Liver (tissue), 9 donors: ENCODE measurements around the gene RBM45. TPM values are rescaled to one million over a fixed set of nuclear protein-coding genes. Genes with fewer than 3 reads are reported as not detected.
A peak's percentile ranks its signal among the peaks of the same experiment; 100 is the strongest.

Source experiments
- DNase-seq: peaks from one replicate; pipeline ENCODE4 v3.0.0-alpha.2; 2017; ENCODE audit warnings: low spot score
- H3K27ac ChIP-seq, 2 donors: one replicate each; pipeline ENCODE4 v1.7.0; 2013; ENCODE audit warnings: inconsistent platforms in 2 of 2, low read length in 2 of 2, control low read depth in 1 of 2, low read depth in 1 of 2, mild to moderate bottlenecking in 1 of 2
- H3K27me3 ChIP-seq, 4 donors: one replicate each; pipeline versions ENCODE4 v1.6.1 to v1.7.0; 2013; ENCODE audit warnings: low read length in 3 of 4, inconsistent platforms in 1 of 4, mild to moderate bottlenecking in 1 of 4, moderate library complexity in 1 of 4; ENCODE audit not compliant: control insufficient read depth in 4 of 4, insufficient read depth in 4 of 4
- H3K36me3 ChIP-seq, 4 donors: one replicate each; pipeline versions ENCODE4 v1.6.1 to v1.7.0; 2013; ENCODE audit warnings: low read length in 3 of 4, mild to moderate bottlenecking in 3 of 4, low read depth in 1 of 4, moderate library complexity in 1 of 4; ENCODE audit not compliant: control insufficient read depth in 4 of 4, insufficient read depth in 3 of 4
- H3K4me1 ChIP-seq, 4 donors: one replicate each; pipeline versions ENCODE4 v1.6.1 to v1.7.0; 2013; ENCODE audit warnings: low read length in 3 of 4, mild to moderate bottlenecking in 3 of 4, moderate library complexity in 1 of 4; ENCODE audit not compliant: control insufficient read depth in 4 of 4, insufficient read depth in 4 of 4
- H3K4me3 ChIP-seq, 3 donors: one replicate each; pipeline versions ENCODE4 v1.6.1 to v1.7.0; 2013; ENCODE audit warnings: low read length in 3 of 3, control low read depth in 1 of 3, low read depth in 1 of 3, mild to moderate bottlenecking in 1 of 3
- H3K9ac ChIP-seq, 2 donors: one replicate each; pipeline ENCODE4 v1.7.0; 2013; ENCODE audit warnings: low read length in 2 of 2, mild to moderate bottlenecking in 2 of 2, moderate library complexity in 2 of 2, control low read depth in 1 of 2, low read depth in 1 of 2
- H3K9me3 ChIP-seq, 4 donors: one replicate each; pipeline versions ENCODE4 v1.6.1 to v1.7.0; 2013; ENCODE audit warnings: low read length in 3 of 4; ENCODE audit not compliant: control insufficient read depth in 4 of 4
- EGR1 ChIP-seq, 2 donors: IDR thresholded peaks; 2 replicates each; pipeline ENCODE4 v1.6.1; 2016 to 2018; ENCODE audit warnings: antibody characterized with exemption in 2 of 2, low read depth in 2 of 2
- FOXA1 ChIP-seq: IDR thresholded peaks from 2 replicates; pipeline ENCODE4 v1.6.1; 2016; ENCODE audit warnings: antibody characterized with exemption
- FOXA2 ChIP-seq: IDR thresholded peaks from 2 replicates; pipeline ENCODE4 v1.6.1; 2016; ENCODE audit warnings: antibody characterized with exemption
- GABPA ChIP-seq, 2 donors: IDR thresholded peaks in 1 of 2; conservative IDR thresholded peaks in 1 of 2; 2 replicates each; pipeline ENCODE4 v1.6.1; 2016; ENCODE audit warnings: antibody characterized with exemption in 2 of 2, mild to moderate bottlenecking in 1 of 2, moderate library complexity in 1 of 2
- HNF4A ChIP-seq, 2 donors: conservative IDR thresholded peaks; 2 replicates each; pipeline ENCODE4 v1.6.1; 2016; ENCODE audit warnings: antibody characterized with exemption in 2 of 2, mild to moderate bottlenecking in 2 of 2
- HNF4G ChIP-seq: IDR thresholded peaks from 2 replicates; pipeline ENCODE4 v1.6.1; 2016; ENCODE audit warnings: antibody characterized with exemption
- JUND ChIP-seq, 2 donors: IDR thresholded peaks; 2 replicates each; pipeline ENCODE4 v1.6.1; 2016; ENCODE audit warnings: antibody characterized with exemption in 2 of 2
- NR2F2 ChIP-seq: IDR thresholded peaks from 2 replicates; pipeline ENCODE4 v1.6.1; 2016; ENCODE audit warnings: antibody characterized with exemption
- RAD21 ChIP-seq, 2 donors: IDR thresholded peaks; 2 replicates each; pipeline ENCODE4 v1.6.1; 2016; ENCODE audit warnings: antibody characterized with exemption in 2 of 2, mild to moderate bottlenecking in 2 of 2
- RXRA ChIP-seq, 2 donors: IDR thresholded peaks; 2 replicates each; pipeline ENCODE4 v1.6.1; 2017 to 2018; ENCODE audit warnings: antibody characterized with exemption in 2 of 2, mild to moderate bottlenecking in 1 of 2
- SP1 ChIP-seq: IDR thresholded peaks from 2 replicates; pipeline ENCODE4 v1.6.1; 2018; ENCODE audit warnings: antibody characterized with exemption, mild to moderate bottlenecking
- TAF1 ChIP-seq: conservative IDR thresholded peaks from 2 replicates; pipeline ENCODE4 v1.6.1; 2016; ENCODE audit warnings: antibody characterized with exemption, mild to moderate bottlenecking
- YY1 ChIP-seq: IDR thresholded peaks from 2 replicates; pipeline ENCODE4 v1.6.1; 2016; ENCODE audit warnings: antibody characterized with exemption, mild to moderate bottlenecking
- WGBS: extraction: QIAGEN DNeasy Blood & Tissue Kit; methylation state at CpG from one replicate; pipeline ENCODE4 v1.1.7; 2013; 5-methylcytosine and 5-hydroxymethylcytosine counted together
- polyA plus RNA-seq, 2 donors: library from polyadenylated mRNA; stranded (reverse) in 1 of 2; unstranded in 1 of 2; fragments of 200-250 nt in 1 of 2; fragments of >200 nt in 1 of 2; fragmentation: Nextera tagmentation in 1 of 2; extraction: Ambion mirVana in 1 of 2; gene quantifications; one replicate each; pipeline versions ENCODE4 v1.2.1 to v1.2.3, GENCODE V29; 2013 to 2015
- total RNA-seq, 2 donors: library from RNA; depleted of rRNA; stranded (reverse); fragments of >200 nt; gene quantifications; one replicate each; pipeline ENCODE4 v1.2.3, GENCODE V29; 2014
- TF ChIP-seq, protein P1 (sequence below): IDR thresholded peaks from 2 replicates; pipeline ENCODE4 v1.6.1; 2016; ENCODE audit warnings: antibody characterized with exemption, mild to moderate bottlenecking
- TF ChIP-seq, protein P2 (sequence below): fragments of 150-350 bp; IDR thresholded peaks from 2 replicates; pipeline ENCODE4 v1.5.1; 2017; ENCODE audit warnings: improper control_type of control experiment, low read depth, low read length; ENCODE audit not compliant: missing input control
- TF ChIP-seq, protein P3 (sequence below): IDR thresholded peaks from 2 replicates; pipeline ENCODE4 v1.6.1; 2016; ENCODE audit warnings: antibody characterized with exemption
- TF ChIP-seq, protein P4 (sequence below): IDR thresholded peaks from 2 replicates; pipeline ENCODE4 v1.6.1; 2016; ENCODE audit warnings: antibody characterized with exemption
- TF ChIP-seq, protein P5 (sequence below): IDR thresholded peaks from 2 replicates; pipeline ENCODE4 v1.6.1; 2016; ENCODE audit warnings: antibody characterized with exemption
- donor health status: healthy.
- donor health status: healthy.
- donor health status: healthy.
- donor health status: healthy.
- donor health status: healthy.

The RBM45 gene, protein sequence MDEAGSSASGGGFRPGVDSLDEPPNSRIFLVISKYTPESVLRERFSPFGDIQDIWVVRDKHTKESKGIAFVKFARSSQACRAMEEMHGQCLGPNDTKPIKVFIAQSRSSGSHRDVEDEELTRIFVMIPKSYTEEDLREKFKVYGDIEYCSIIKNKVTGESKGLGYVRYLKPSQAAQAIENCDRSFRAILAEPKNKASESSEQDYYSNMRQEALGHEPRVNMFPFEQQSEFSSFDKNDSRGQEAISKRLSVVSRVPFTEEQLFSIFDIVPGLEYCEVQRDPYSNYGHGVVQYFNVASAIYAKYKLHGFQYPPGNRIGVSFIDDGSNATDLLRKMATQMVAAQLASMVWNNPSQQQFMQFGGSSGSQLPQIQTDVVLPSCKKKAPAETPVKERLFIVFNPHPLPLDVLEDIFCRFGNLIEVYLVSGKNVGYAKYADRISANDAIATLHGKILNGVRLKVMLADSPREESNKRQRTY
- total RNA-seq (10 to 100 TPM in 1 of 2 donors, 1 to 10 TPM in 1; 6.6 to 11.4 TPM), polyA plus RNA-seq (1 to 10 TPM; 4.2 to 7.0 TPM)

DNA sequence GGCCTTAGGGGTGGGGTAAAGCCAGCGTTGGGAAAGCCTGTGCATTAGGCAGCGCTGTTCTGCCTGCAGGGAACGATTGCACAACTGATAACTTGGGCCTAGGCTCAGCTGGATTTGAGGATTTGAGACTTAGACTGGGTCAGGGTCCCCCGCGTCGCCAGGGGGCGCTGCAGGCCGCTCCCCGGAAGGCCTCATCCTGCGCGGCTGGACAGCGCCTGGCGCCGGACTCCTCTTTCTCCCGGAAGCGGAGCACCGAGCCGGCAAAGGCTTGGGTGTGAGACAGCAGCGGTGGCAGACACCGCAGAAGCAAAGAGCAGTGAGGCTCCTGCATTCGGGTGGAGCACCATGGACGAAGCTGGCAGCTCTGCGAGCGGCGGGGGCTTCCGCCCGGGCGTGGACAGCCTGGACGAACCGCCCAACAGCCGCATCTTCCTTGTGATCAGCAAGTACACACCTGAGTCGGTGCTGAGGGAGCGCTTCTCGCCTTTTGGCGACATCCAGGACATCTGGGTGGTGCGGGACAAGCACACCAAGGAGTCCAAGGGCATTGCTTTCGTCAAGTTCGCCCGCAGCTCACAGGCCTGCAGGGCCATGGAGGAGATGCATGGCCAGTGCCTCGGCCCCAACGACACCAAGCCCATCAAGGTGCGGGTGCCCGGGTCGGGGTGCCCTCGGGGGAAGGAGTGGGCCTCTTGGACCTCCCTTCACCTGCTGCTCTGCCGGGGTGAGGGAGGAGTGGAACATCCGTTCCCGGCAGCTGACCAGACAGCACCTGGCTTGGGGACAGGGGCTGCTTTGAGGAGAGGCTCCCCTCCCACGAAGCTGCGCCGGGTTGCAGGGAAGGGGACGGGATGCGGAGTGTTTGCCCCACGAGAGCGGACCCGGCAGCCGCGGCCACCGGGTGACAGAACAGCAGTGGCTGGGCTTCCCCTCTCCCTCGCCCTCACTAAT is at the start of gene RBM45:
Gene RBM45, plus strand, starts transcription at position 236 of the 951 bp plus-strand sequence. Its CDS starts 110 bp downstream, at position 346.
- peak within 1 kb of the TSS; percentile 67 to 95 (median 92) for H3K4me3 ChIP-seq
- H3K4me1 ChIP-seq = peaks cover 0 to 15% (median 7%) of the 10 kb centered on the region in 4 donors
- peak within 1 kb of the TSS; percentile 54 to 59 for H3K9ac ChIP-seq
- peak; percentile 92 for DNase-seq
- peaks cover 0 to 4% (median under 1%) of the 10 kb centered on the region in 4 donors for H3K36me3 ChIP-seq
- TF ChIP-seq EGR1 (IDR thresholded peaks at IDR 0.05; ENCODE audit: low read depth in 2 of 2) (no peak), JUND (IDR thresholded peaks at IDR 0.05) (peak in 1 of 2 donors; percentile 25), SP1 (peak; percentile 58), HNF4G (peak; percentile 47), GABPA (IDR thresholded peaks at IDR 0.05 in 1 of 2, conservative IDR thresholded peaks at IDR 0.05 in 1 of 2) (peak; percentile 29 to 90), NR2F2 (no peak), HNF4A (conservative IDR thresholded peaks at IDR 0.05) (peak; percentile 12 to 50), YY1 (peak; percentile 86), FOXA2 (no peak), RXRA (IDR thresholded peaks at IDR 0.05) (peak; percentile 35 to 54), RAD21 (IDR thresholded peaks at IDR 0.05) (peak; percentile 82 to 94), TAF1 (peak; percentile 80), FOXA1 (no peak)
- TF ChIP-seq, protein P1, sequence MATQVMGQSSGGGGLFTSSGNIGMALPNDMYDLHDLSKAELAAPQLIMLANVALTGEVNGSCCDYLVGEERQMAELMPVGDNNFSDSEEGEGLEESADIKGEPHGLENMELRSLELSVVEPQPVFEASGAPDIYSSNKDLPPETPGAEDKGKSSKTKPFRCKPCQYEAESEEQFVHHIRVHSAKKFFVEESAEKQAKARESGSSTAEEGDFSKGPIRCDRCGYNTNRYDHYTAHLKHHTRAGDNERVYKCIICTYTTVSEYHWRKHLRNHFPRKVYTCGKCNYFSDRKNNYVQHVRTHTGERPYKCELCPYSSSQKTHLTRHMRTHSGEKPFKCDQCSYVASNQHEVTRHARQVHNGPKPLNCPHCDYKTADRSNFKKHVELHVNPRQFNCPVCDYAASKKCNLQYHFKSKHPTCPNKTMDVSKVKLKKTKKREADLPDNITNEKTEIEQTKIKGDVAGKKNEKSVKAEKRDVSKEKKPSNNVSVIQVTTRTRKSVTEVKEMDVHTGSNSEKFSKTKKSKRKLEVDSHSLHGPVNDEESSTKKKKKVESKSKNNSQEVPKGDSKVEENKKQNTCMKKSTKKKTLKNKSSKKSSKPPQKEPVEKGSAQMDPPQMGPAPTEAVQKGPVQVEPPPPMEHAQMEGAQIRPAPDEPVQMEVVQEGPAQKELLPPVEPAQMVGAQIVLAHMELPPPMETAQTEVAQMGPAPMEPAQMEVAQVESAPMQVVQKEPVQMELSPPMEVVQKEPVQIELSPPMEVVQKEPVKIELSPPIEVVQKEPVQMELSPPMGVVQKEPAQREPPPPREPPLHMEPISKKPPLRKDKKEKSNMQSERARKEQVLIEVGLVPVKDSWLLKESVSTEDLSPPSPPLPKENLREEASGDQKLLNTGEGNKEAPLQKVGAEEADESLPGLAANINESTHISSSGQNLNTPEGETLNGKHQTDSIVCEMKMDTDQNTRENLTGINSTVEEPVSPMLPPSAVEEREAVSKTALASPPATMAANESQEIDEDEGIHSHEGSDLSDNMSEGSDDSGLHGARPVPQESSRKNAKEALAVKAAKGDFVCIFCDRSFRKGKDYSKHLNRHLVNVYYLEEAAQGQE = peak; percentile 97
- TF ChIP-seq, protein P2, sequence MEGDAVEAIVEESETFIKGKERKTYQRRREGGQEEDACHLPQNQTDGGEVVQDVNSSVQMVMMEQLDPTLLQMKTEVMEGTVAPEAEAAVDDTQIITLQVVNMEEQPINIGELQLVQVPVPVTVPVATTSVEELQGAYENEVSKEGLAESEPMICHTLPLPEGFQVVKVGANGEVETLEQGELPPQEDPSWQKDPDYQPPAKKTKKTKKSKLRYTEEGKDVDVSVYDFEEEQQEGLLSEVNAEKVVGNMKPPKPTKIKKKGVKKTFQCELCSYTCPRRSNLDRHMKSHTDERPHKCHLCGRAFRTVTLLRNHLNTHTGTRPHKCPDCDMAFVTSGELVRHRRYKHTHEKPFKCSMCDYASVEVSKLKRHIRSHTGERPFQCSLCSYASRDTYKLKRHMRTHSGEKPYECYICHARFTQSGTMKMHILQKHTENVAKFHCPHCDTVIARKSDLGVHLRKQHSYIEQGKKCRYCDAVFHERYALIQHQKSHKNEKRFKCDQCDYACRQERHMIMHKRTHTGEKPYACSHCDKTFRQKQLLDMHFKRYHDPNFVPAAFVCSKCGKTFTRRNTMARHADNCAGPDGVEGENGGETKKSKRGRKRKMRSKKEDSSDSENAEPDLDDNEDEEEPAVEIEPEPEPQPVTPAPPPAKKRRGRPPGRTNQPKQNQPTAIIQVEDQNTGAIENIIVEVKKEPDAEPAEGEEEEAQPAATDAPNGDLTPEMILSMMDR = peak; percentile 96
- TF ChIP-seq, protein P3, sequence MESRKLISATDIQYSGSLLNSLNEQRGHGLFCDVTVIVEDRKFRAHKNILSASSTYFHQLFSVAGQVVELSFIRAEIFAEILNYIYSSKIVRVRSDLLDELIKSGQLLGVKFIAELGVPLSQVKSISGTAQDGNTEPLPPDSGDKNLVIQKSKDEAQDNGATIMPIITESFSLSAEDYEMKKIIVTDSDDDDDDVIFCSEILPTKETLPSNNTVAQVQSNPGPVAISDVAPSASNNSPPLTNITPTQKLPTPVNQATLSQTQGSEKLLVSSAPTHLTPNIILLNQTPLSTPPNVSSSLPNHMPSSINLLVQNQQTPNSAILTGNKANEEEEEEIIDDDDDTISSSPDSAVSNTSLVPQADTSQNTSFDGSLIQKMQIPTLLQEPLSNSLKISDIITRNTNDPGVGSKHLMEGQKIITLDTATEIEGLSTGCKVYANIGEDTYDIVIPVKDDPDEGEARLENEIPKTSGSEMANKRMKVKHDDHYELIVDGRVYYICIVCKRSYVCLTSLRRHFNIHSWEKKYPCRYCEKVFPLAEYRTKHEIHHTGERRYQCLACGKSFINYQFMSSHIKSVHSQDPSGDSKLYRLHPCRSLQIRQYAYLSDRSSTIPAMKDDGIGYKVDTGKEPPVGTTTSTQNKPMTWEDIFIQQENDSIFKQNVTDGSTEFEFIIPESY = no peak
- TF ChIP-seq, protein P4, sequence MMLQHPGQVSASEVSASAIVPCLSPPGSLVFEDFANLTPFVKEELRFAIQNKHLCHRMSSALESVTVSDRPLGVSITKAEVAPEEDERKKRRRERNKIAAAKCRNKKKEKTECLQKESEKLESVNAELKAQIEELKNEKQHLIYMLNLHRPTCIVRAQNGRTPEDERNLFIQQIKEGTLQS = no peak
- TF ChIP-seq, protein P5, sequence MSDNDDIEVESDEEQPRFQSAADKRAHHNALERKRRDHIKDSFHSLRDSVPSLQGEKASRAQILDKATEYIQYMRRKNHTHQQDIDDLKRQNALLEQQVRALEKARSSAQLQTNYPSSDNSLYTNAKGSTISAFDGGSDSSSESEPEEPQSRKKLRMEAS = no peak
- no peaks in the 10 kb centered on the region for H3K9me3 ChIP-seq
- H3K27ac ChIP-seq = peak within 1 kb of the TSS; percentile 53 to 58
- H3K27me3 ChIP-seq = no peaks in the 10 kb centered on the region
- WGBS = under 1% methylated on average over 60 of the region's 60 CpGs
